H9 (cell line): Measurements from ENCODE around the gene NCKAP5. TPM values are rescaled to one million over a fixed set of nuclear protein-coding genes. Genes with fewer than 3 reads are reported as not detected.

Experiments
- DNase-seq: peaks from one replicate; pipeline ENCODE4 v3.0.0-alpha.2; 2017
- H2AFZ ChIP-seq: one replicate; pipeline ENCODE4 v1.6.1; 2013; ENCODE audit warnings: mild to moderate bottlenecking, low read length, control low read depth, moderate library complexity
- H2AK5ac ChIP-seq: 2 replicates; pipeline ENCODE4 v1.6.1; 2013; ENCODE audit warnings: low read length, control low read depth, mixed read lengths; ENCODE audit not compliant: insufficient read length
- H2BK120ac ChIP-seq: one replicate; pipeline ENCODE4 v1.6.1; 2013; ENCODE audit warnings: low read depth, mild to moderate bottlenecking, low read length, control low read depth, inconsistent platforms; ENCODE audit not compliant: poor library complexity, severe bottlenecking
- H2BK12ac ChIP-seq: 2 replicates; pipeline ENCODE4 v1.6.1; 2013; ENCODE audit warnings: low read length, control low read depth, mixed read lengths, low read depth; ENCODE audit not compliant: insufficient read length
- H2BK15ac ChIP-seq: 2 replicates; pipeline ENCODE4 v1.6.1; 2013; ENCODE audit warnings: low read depth, low read length, control low read depth
- H2BK20ac ChIP-seq: one replicate; pipeline ENCODE4 v1.6.1; 2013; ENCODE audit warnings: low read depth, mild to moderate bottlenecking, low read length, control low read depth, inconsistent platforms; ENCODE audit not compliant: poor library complexity, severe bottlenecking
- H2BK5ac ChIP-seq: 2 replicates; pipeline ENCODE4 v1.6.1; 2013; ENCODE audit warnings: low read length, control low read depth, mixed read lengths; ENCODE audit not compliant: insufficient read length
- H3K14ac ChIP-seq: 2 replicates; pipeline ENCODE4 v1.6.1; 2013; ENCODE audit warnings: low read length, control low read depth; ENCODE audit not compliant: insufficient read depth
- H3K18ac ChIP-seq: 2 replicates; pipeline ENCODE4 v1.6.1; 2013; ENCODE audit warnings: low read depth, mild to moderate bottlenecking, mixed read lengths, low read length, control low read depth; ENCODE audit not compliant: insufficient read length
- H3K23ac ChIP-seq: 2 replicates; pipeline ENCODE4 v1.6.1; 2013; ENCODE audit warnings: low read length, control low read depth, mixed read lengths, low read depth; ENCODE audit not compliant: insufficient read length
- H3K23me2 ChIP-seq: 2 replicates; pipeline ENCODE4 v1.6.1; 2013; ENCODE audit warnings: low read depth, mild to moderate bottlenecking, mixed read lengths, low read length, control low read depth; ENCODE audit not compliant: insufficient read length, poor library complexity, severe bottlenecking
- H3K27ac ChIP-seq: 2 replicates; pipeline ENCODE4 v1.5.1; 2013; ENCODE audit warnings: low read length, control low read depth, mixed read lengths, low read depth; ENCODE audit not compliant: insufficient read length
- H3K27me3 ChIP-seq: 2 replicates; pipeline ENCODE4 v1.6.1; 2013; ENCODE audit warnings: low read length, control low read depth, inconsistent platforms; ENCODE audit not compliant: insufficient read depth
- H3K4ac ChIP-seq: 2 replicates; pipeline ENCODE4 v1.6.1; 2013; ENCODE audit warnings: low read depth, mild to moderate bottlenecking, control low read depth, inconsistent platforms, low read length, moderate library complexity
- H3K4me1 ChIP-seq: 2 replicates; pipeline ENCODE4 v1.6.1; 2013; ENCODE audit warnings: low read length, control low read depth, inconsistent platforms; ENCODE audit not compliant: insufficient read depth
- H3K4me2 ChIP-seq: 2 replicates; pipeline ENCODE4 v1.6.1; 2013; ENCODE audit warnings: low read length, control low read depth, mixed read lengths; ENCODE audit not compliant: insufficient read length, insufficient read depth
- H3K56ac ChIP-seq: 2 replicates; pipeline ENCODE4 v1.6.1; 2013; ENCODE audit warnings: low read depth, mild to moderate bottlenecking, mixed read lengths, low read length, control low read depth; ENCODE audit not compliant: insufficient read length
- H3K79me1 ChIP-seq: 2 replicates; pipeline ENCODE4 v1.6.1; 2013; ENCODE audit warnings: low read depth, mild to moderate bottlenecking, moderate library complexity, low read length, control low read depth, inconsistent platforms; ENCODE audit not compliant: insufficient read depth, poor library complexity, severe bottlenecking
- H3K79me2 ChIP-seq: 2 replicates; pipeline ENCODE4 v1.6.1; 2013; ENCODE audit warnings: low read length, control low read depth, inconsistent platforms; ENCODE audit not compliant: insufficient read depth
- H3K9ac ChIP-seq: 2 replicates; pipeline ENCODE4 v1.6.1; 2013; ENCODE audit warnings: low read length, control low read depth, mixed read lengths; ENCODE audit not compliant: insufficient read length; ENCODE audit errors: extremely low read depth
- H3K9me3 ChIP-seq: one replicate; pipeline ENCODE4 v1.6.1; 2013; ENCODE audit warnings: low read depth, low read length, inconsistent platforms; ENCODE audit not compliant: control insufficient read depth
- H3T11ph ChIP-seq: one replicate; pipeline ENCODE4 v1.6.1; 2013; ENCODE audit warnings: mild to moderate bottlenecking, low read length, control low read depth, inconsistent platforms
- H4K20me1 ChIP-seq: one replicate; pipeline ENCODE4 v1.6.1; 2013; ENCODE audit not compliant: control insufficient read depth, insufficient read length, insufficient read depth
- H4K5ac ChIP-seq: 2 replicates; pipeline ENCODE4 v1.6.1; 2013; ENCODE audit warnings: low read depth, mild to moderate bottlenecking, mixed read lengths, low read length, control low read depth; ENCODE audit not compliant: insufficient read length
- H4K8ac ChIP-seq: replicated peaks from 2 replicates; pipeline ENCODE4 v1.6.1; 2013; ENCODE audit warnings: low read length, control low read depth, mixed read lengths, low read depth; ENCODE audit not compliant: insufficient read length
- H4K91ac ChIP-seq: 2 replicates; pipeline ENCODE4 v1.6.1; 2013; ENCODE audit warnings: low read depth, mild to moderate bottlenecking, moderate library complexity, mixed read lengths, low read length, control low read depth; ENCODE audit not compliant: insufficient read length
- H3K27ac Mint-ChIP-seq, 3 experiments: 2 replicates in 2 of 3; 3 replicates in 1 of 3; pipeline ENCODE4 v1.8.0; 2020 to 2021; ENCODE audit warnings: mixed read lengths in 3 of 3, mild to moderate bottlenecking in 1 of 3, moderate library complexity in 1 of 3
- H3K27me3 Mint-ChIP-seq: 2 replicates; pipeline ENCODE4 v1.8.0; 2021; ENCODE audit warnings: low read depth, mild to moderate bottlenecking, moderate library complexity, mixed read lengths
- H3K36me3 Mint-ChIP-seq, 3 experiments: 2 replicates in 2 of 3; 3 replicates in 1 of 3; pipeline ENCODE4 v1.8.0; 2020 to 2021; ENCODE audit warnings: low read depth in 3 of 3, mixed read lengths in 3 of 3; ENCODE audit not compliant: insufficient read depth in 1 of 3
- H3K4me1 Mint-ChIP-seq, 2 experiments: 2 replicates each; pipeline ENCODE4 v1.8.0; 2020; ENCODE audit warnings: mixed read lengths in 2 of 2
- H3K4me3 Mint-ChIP-seq, 2 experiments: 2 replicates in 1 of 2; 3 replicates in 1 of 2; pipeline ENCODE4 v1.8.0; 2020 to 2021; ENCODE audit warnings: mild to moderate bottlenecking in 2 of 2, mixed read lengths in 2 of 2, moderate library complexity in 1 of 2
- H3K9me3 Mint-ChIP-seq, 2 experiments: 2 replicates in 1 of 2; 3 replicates in 1 of 2; pipeline ENCODE4 v1.8.0; 2020; ENCODE audit warnings: mild to moderate bottlenecking in 2 of 2, mixed read lengths in 2 of 2, moderate library complexity in 1 of 2
- CTCF ChIP-seq: fragments of 200-600 bp; sonication (generic); conservative IDR thresholded peaks from 3 replicates; pipeline ENCODE4 v1.8.0; 2021; ENCODE audit warnings: antibody characterized with exemption, mild to moderate bottlenecking
- WGBS: extraction: QIAGEN DNeasy Blood & Tissue Kit; methylation state at CpG from one replicate; pipeline ENCODE4 v1.1.7; 2013; ENCODE audit warnings: missing lambda C conversion rate, low lambda C conversion rate, mixed read lengths; ENCODE audit not compliant: insufficient read length; ENCODE audit errors: extremely low coverage; 5-methylcytosine and 5-hydroxymethylcytosine counted together
- total RNA-seq: library from RNA; stranded (reverse); gene quantifications from 2 replicates; pipeline ENCODE4 v1.2.1, GENCODE V29; 2021

NCKAP5 gene
- total RNA-seq, 1 experiment from 2014 or later: 0.26 TPM

GRCh38 chr2:133142087-133142486 is 426.2 kb downstream of the NCKAP5 start:
- TF ChIP-seq CTCF: no peak
- H3K4me2 ChIP-seq: no peak overlapping the region
- WGBS: no CpG with 5 or more reads among the region's 3 CpGs

More at GRCh38 chr2:133142087-133142486, 426.2 kb downstream of the NCKAP5 start:
- Histone ChIP-seq H3K23ac (no peak overlapping the region), H3K9ac (no peak overlapping the region), H2AFZ (no peak overlapping the region), H3K14ac (no peak overlapping the region), H3K9me3 (no peaks in the 10 kb centered on the region), H2BK120ac (no peak overlapping the region), H2AK5ac (no peak overlapping the region), H3K79me1 (no peaks in the 10 kb centered on the region), H4K20me1 (no peaks in the 10 kb centered on the region), H4K5ac (no peak overlapping the region), H2BK5ac (no peak overlapping the region), H2BK20ac (no peak overlapping the region), H4K91ac (no peak overlapping the region), H3K27me3 (no peaks in the 10 kb centered on the region; the same call in 1 of the 2 replicates), H3T11ph (no peak overlapping the region), H3K18ac (no peak overlapping the region), H3K4ac (no peak overlapping the region), H2BK12ac (no peak overlapping the region), H4K8ac (no peak overlapping the region), H3K27ac (no peak overlapping the region), H3K79me2 (no peaks in the 10 kb centered on the region), H3K56ac (no peak overlapping the region), H3K4me1 (peaks cover 8% of the 10 kb centered on the region; the same call in 1 of the 2 replicates), H3K23me2 (no peaks in the 10 kb centered on the region), H2BK15ac (no peak overlapping the region)
- Mint-ChIP-seq H3K4me3 (no peak overlapping the region), H3K27ac (no peak overlapping the region), H3K4me1 (peaks cover 41 to 44% of the 10 kb centered on the region in 2 experiments), H3K9me3 (no peaks in the 10 kb centered on the region), H3K27me3 (peaks cover 3% of the 10 kb centered on the region), H3K36me3 (no peaks in the 10 kb centered on the region)
- no peak for DNase-seq
